HCT116 (cell line): ENCODE data around the gene PIK3R1. TPM values are rescaled to one million over a fixed set of nuclear protein-coding genes. Genes with fewer than 3 reads are reported as not detected.

Experiments used
- ATAC-seq: fragments of 200-7000 bp; cut with Tn5 transposase; 2 replicates; pipeline ENCODE4 v1.9.1; 2020; ENCODE audit warnings: mild to moderate bottlenecking, moderate library complexity
- BruUV-seq: library from RNA; stranded (reverse); fragments of 400-500 nt; replicated peaks from 2 replicates; lab custom pipeline; 2021; lab: Mats Ljungman, UMichigan
- CTCF ChIA-PET: fragments of 300-600 bp; sonication (Branson Sonifier 250); formaldehyde crosslinking; loops from one replicate; lab custom pipeline; 2021; ENCODE audit warnings: antibody characterized with exemption; lab: Charles Lee
- POLR2A ChIA-PET: fragments of 300-600, 350-600 bp; sonication (Branson Sonifier 250); formaldehyde crosslinking; loops from one replicate; lab custom pipeline; 2021; ENCODE audit warnings: antibody characterized with exemption; lab: Charles Lee
- RAD21 ChIA-PET, 2 experiments: fragments of 300-600 bp; sonication (Branson Sonifier 250); formaldehyde crosslinking; loops; one replicate each; lab custom pipeline; 2023; ENCODE audit warnings: low total read pairs in 2 of 2; ENCODE audit not compliant: uncharacterized antibody in 2 of 2, unreplicated experiment in 2 of 2, low non-redundant PET in 1 of 2; lab: Charles Lee
- DNase-seq: peaks from one replicate; pipeline ENCODE4 v3.0.0-alpha.2; 2010; ENCODE audit warnings: low read depth, low spot score
- H2AFZ ChIP-seq: fragments of 200-600 bp; shearing (Covaris generic), sonication (generic); 2 replicates; pipeline ENCODE4 v1.6.1; 2017; ENCODE audit warnings: low read depth, mixed run types, mixed read lengths, antibody characterized with exemption, low read length; ENCODE audit not compliant: poor library complexity, severe bottlenecking
- H3K27ac ChIP-seq: 2 replicates; pipeline ENCODE4 v1.5.1; 2012; ENCODE audit warnings: low read depth, low read length
- H3K27me3 ChIP-seq: fragments of 200-600 bp; sonication (generic); 2 replicates; pipeline ENCODE4 v1.6.1; 2016; ENCODE audit warnings: mixed run types, low read length, mixed read lengths; ENCODE audit not compliant: insufficient read depth
- H3K36me3 ChIP-seq, 2 experiments: fragments of 200-500 bp in 1 of 2; fragments of 200-600 bp in 1 of 2; sonication (Bioruptor generic) in 1 of 2; sonication (generic) in 1 of 2; 2 replicates each; pipeline versions ENCODE4 v1.5.1 to v1.6.1; 2014 to 2016; ENCODE audit warnings: low read length in 2 of 2, inconsistent platforms in 1 of 2, mixed read lengths in 1 of 2, mixed run types in 1 of 2; ENCODE audit not compliant: insufficient read depth in 2 of 2, control insufficient read depth in 1 of 2
- H3K4me1 ChIP-seq, 2 experiments: fragments of 200-600 bp in 1 of 2; sonication (generic) in 1 of 2; 2 replicates each; pipeline versions ENCODE4 v1.5.1 to v1.6.1; 2012 to 2017; ENCODE audit warnings: low read length in 2 of 2, inconsistent platforms in 1 of 2, mild to moderate bottlenecking in 1 of 2, mixed read lengths in 1 of 2, mixed run types in 1 of 2, moderate library complexity in 1 of 2; ENCODE audit not compliant: insufficient read depth in 2 of 2, control insufficient read depth in 1 of 2
- H3K4me2 ChIP-seq: fragments of 200-600 bp; sonication (generic); 2 replicates; pipeline ENCODE4 v1.6.1; 2017; ENCODE audit warnings: mixed run types, low read length, mixed read lengths
- H3K4me3 ChIP-seq, 2 experiments: fragments of 200-600 bp in 1 of 2; sonication (generic) in 1 of 2; replicated peaks in 1 of 2; 2 replicates each; pipeline ENCODE4 v1.5.1; 2011 to 2016; ENCODE audit warnings: low read length in 2 of 2, control low read depth in 1 of 2, low read depth in 1 of 2, mild to moderate bottlenecking in 1 of 2, mixed read lengths in 1 of 2, mixed run types in 1 of 2
- H3K79me2 ChIP-seq: fragments of 200-600 bp; sonication (generic); 2 replicates; pipeline ENCODE4 v1.6.1; 2017; ENCODE audit warnings: mild to moderate bottlenecking, mixed run types, low read length, moderate library complexity, mixed read lengths; ENCODE audit not compliant: insufficient read depth
- H3K9ac ChIP-seq: fragments of 200-600 bp; sonication (generic); 2 replicates; pipeline ENCODE4 v1.6.1; 2016; ENCODE audit warnings: low read length, mixed read lengths
- H3K9me2 ChIP-seq: fragments of 200-600 bp; sonication (generic), shearing (Covaris generic); 2 replicates; pipeline ENCODE4 v1.6.1; 2017; ENCODE audit warnings: mixed run types, mild to moderate bottlenecking, moderate library complexity; ENCODE audit not compliant: insufficient read depth
- H3K9me3 ChIP-seq, 2 experiments: fragments of 200-500 bp in 1 of 2; fragments of 200-600 bp in 1 of 2; sonication (Bioruptor generic) in 1 of 2; sonication (generic) in 1 of 2; 2 replicates each; pipeline ENCODE4 v1.6.1; 2014 to 2017; ENCODE audit warnings: low read length in 2 of 2, mixed read lengths in 2 of 2, inconsistent platforms in 1 of 2, low read depth in 1 of 2, mild to moderate bottlenecking in 1 of 2, mixed run types in 1 of 2, moderate library complexity in 1 of 2; ENCODE audit not compliant: control insufficient read depth in 1 of 2, insufficient read depth in 1 of 2
- H4K20me1 ChIP-seq: fragments of 200-600 bp; sonication (generic), shearing (Covaris generic); 2 replicates; pipeline ENCODE4 v1.6.1; 2017; ENCODE audit warnings: mixed run types, mild to moderate bottlenecking, moderate library complexity; ENCODE audit not compliant: insufficient read depth
- CBX3 ChIP-seq: IDR thresholded peaks from 2 replicates; pipeline ENCODE4 v1.6.1; 2012; ENCODE audit warnings: low read depth
- CEBPB ChIP-seq: IDR thresholded peaks from 2 replicates; pipeline ENCODE4 v1.6.1; 2012; ENCODE audit warnings: low read depth
- EGR1 ChIP-seq: IDR thresholded peaks from 2 replicates; pipeline ENCODE4 v1.6.1; 2012; ENCODE audit warnings: low read depth
- EZH2 ChIP-seq: fragments of 200-600 bp; sonication (generic); IDR thresholded peaks from 2 replicates; pipeline ENCODE4 v1.6.1; 2017; ENCODE audit warnings: antibody characterized with exemption, mixed run types
- EZH2phosphoT487 ChIP-seq: fragments of 200-600 bp; IDR thresholded peaks from 2 replicates; pipeline ENCODE4 v1.6.1; 2018; ENCODE audit warnings: antibody characterized with exemption, borderline replicate concordance
- POLR2AphosphoS5 ChIP-seq: IDR thresholded peaks from 2 replicates; pipeline ENCODE4 v1.6.1; 2011; ENCODE audit warnings: mild to moderate bottlenecking, low read depth, low read length, moderate library complexity
- SP1 ChIP-seq: IDR thresholded peaks from 2 replicates; pipeline ENCODE4 v1.6.1; 2012; ENCODE audit warnings: low read depth
- SRF ChIP-seq: IDR thresholded peaks from 2 replicates; pipeline ENCODE4 v1.6.1; 2012; ENCODE audit warnings: low read depth
- YY1 ChIP-seq: IDR thresholded peaks from 2 replicates; pipeline ENCODE4 v1.6.1; 2011; ENCODE audit warnings: low read length, low read depth, moderate library complexity, mild to moderate bottlenecking; ENCODE audit not compliant: insufficient replicate concordance; ENCODE audit errors: extremely low read depth
- ZFX ChIP-seq: fragments of 450-650 bp; IDR thresholded peaks from 2 replicates; pipeline ENCODE4 v1.6.1; 2017
- ZNF274 ChIP-seq: fragments of 200-500 bp; sonication (Bioruptor generic); IDR thresholded peaks from 2 replicates; pipeline ENCODE4 v1.6.1; 2014; ENCODE audit warnings: mild to moderate bottlenecking, low read depth, low read length, inconsistent platforms
- intact Hi-C: fragments of 100-400 bp; cut with micrococcal nuclease; formaldehyde crosslinking; loops from 2 replicates; pipeline ENCODE4 v1.10.0; 2022
- total RNA-seq: library from RNA; stranded (reverse); gene quantifications from one replicate; pipeline ENCODE4 v1.2.1, GENCODE V29; 2021; ENCODE audit not compliant: unreplicated experiment
- TF ChIP-seq, protein P1 (sequence below): IDR thresholded peaks from 2 replicates; pipeline ENCODE4 v1.6.1; 2012; ENCODE audit warnings: low read depth

Gene PIK3R1
- total RNA-seq, 1 experiment from 2014 or later, result 7.2 TPM

DNA sequence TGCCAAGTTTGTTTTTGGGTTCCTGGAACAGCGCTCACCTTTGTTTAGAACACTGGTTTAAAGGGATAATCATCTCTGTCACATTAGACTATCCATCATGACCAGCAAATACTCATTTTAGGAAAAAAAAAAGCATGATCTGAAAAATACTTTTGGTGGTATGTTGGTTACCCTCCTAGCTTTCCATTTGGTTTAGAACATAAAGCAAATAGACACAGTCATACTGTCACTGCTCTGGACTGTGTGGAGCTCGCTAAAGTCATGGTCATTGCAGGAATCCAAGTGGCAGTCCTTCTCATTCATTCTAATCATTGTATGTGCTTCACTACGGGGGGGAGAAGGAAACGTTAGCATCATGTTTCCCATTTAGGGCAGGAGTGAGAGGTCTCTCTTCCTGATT is 83.5 kb downstream of the PIK3R1 start:
- CTCF ChIA-PET, result no interaction called here
- BruUV-seq, result no TSS peak
- no peaks in the 10 kb centered on the region for H3K79me2 ChIP-seq
- no peak overlapping the region for H2AFZ ChIP-seq
- H3K9ac ChIP-seq, result no peak overlapping the region
- no peaks in the 10 kb centered on the region for H3K9me2 ChIP-seq
- peaks cover 3 to 11% of the 10 kb centered on the region in 2 experiments; a peak in 2 of 4 replicates for H3K4me1 ChIP-seq
- POLR2A ChIA-PET, result no interaction called here
- 0 out of 4 replicates have a peak, but pooled peaks cover 5 to 7% of the 10 kb centered on the region in 2 experiments for H3K36me3 ChIP-seq
- TF ChIP-seq EZH2phosphoT487 (no peak), YY1 (no peak), ZFX (no peak), CEBPB (no peak), EGR1 (no peak), SRF (no peak), CBX3 (no peak), SP1 (no peak), POLR2AphosphoS5 (no peak), EZH2 (no peak), ZNF274 (no peak)
- TF ChIP-seq, protein P1, sequence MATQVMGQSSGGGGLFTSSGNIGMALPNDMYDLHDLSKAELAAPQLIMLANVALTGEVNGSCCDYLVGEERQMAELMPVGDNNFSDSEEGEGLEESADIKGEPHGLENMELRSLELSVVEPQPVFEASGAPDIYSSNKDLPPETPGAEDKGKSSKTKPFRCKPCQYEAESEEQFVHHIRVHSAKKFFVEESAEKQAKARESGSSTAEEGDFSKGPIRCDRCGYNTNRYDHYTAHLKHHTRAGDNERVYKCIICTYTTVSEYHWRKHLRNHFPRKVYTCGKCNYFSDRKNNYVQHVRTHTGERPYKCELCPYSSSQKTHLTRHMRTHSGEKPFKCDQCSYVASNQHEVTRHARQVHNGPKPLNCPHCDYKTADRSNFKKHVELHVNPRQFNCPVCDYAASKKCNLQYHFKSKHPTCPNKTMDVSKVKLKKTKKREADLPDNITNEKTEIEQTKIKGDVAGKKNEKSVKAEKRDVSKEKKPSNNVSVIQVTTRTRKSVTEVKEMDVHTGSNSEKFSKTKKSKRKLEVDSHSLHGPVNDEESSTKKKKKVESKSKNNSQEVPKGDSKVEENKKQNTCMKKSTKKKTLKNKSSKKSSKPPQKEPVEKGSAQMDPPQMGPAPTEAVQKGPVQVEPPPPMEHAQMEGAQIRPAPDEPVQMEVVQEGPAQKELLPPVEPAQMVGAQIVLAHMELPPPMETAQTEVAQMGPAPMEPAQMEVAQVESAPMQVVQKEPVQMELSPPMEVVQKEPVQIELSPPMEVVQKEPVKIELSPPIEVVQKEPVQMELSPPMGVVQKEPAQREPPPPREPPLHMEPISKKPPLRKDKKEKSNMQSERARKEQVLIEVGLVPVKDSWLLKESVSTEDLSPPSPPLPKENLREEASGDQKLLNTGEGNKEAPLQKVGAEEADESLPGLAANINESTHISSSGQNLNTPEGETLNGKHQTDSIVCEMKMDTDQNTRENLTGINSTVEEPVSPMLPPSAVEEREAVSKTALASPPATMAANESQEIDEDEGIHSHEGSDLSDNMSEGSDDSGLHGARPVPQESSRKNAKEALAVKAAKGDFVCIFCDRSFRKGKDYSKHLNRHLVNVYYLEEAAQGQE, result no peak
- RAD21 ChIA-PET, result no interaction called here
- no peaks in the 10 kb centered on the region for H3K27me3 ChIP-seq
- H3K4me2 ChIP-seq, result no peak overlapping the region
- no peak for ATAC-seq
- no peaks in the 10 kb centered on the region for H4K20me1 ChIP-seq
- H3K27ac ChIP-seq, result no peak overlapping the region
- intact Hi-C loops, result no loop called here
- no peak for DNase-seq
- H3K9me3 ChIP-seq, result no peaks in the 10 kb centered on the region
- H3K4me3 ChIP-seq, result no peak overlapping the region
